Measurements from ENCODE around the gene RBM23. TPM values are rescaled to one million over a fixed set of nuclear protein-coding genes. Genes with fewer than 3 reads are reported as not detected.
A peak's percentile ranks its signal among the peaks of the same experiment; 100 is the strongest.

Gene RBM23
- polyA plus RNA-seq, 2 of the 4 experiments (the other 2 are of a cell fraction): 65.8 to 68.0 TPM

- ATAC-seq (no peak), DNase-seq (ENCODE audit: low read depth in 1 of 2, low spot score in 1 of 2) (peak in 1 of 2 experiments; percentile 27), FAIRE-seq (no peak)
- WGBS (ENCODE audit: missing lambda C conversion rate): 70% methylated on average over 6 of the region's 6 CpGs
- H3K4me2 ChIP-seq: no peak overlapping the region
- H3K4me3 ChIP-seq: no peak overlapping the region
- TF ChIP-seq PBX3 (IDR thresholded peaks at IDR 0.05) (no peak), RAD21 (conservative IDR thresholded peaks at IDR 0.05 in 1 of 2, IDR thresholded peaks at IDR 0.05 in 1 of 2) (no peak), EHF (CRISPR knock-in tag; IDR thresholded peaks at IDR 0.05) (no peak), E2F6 (IDR thresholded peaks at IDR 0.05; ENCODE audit: borderline replicate concordance, low read depth) (no peak), ATOH8 (CRISPR knock-in tag; IDR thresholded peaks at IDR 0.05; ENCODE audit: low read depth) (no peak), CBX2 (IDR thresholded peaks at IDR 0.05; ENCODE audit: borderline replicate concordance, low read depth) (no peak), GATA3 (IDR thresholded peaks at IDR 0.05; ENCODE audit: borderline replicate concordance) (no peak), RARB (CRISPR knock-in tag; IDR thresholded peaks at IDR 0.05) (no peak), CHD2 (IDR thresholded peaks at IDR 0.05; ENCODE audit: low read length, partially characterized antibody) (no peak), NFE2L2 (conservative IDR thresholded peaks at IDR 0.05; ENCODE audit: low read length) (no peak), PHF8 (IDR thresholded peaks at IDR 0.05; ENCODE audit: borderline replicate concordance, low read depth) (no peak), REST (IDR thresholded peaks at IDR 0.05) (no peak), POLR2A (IDR thresholded peaks at IDR 0.05; ENCODE audit: low read length) (no peak), HMGXB4 (CRISPR knock-in tag; IDR thresholded peaks at IDR 0.05; ENCODE audit: borderline replicate concordance) (no peak)
- peaks cover 8% of the 10 kb centered on the region; the same call in 2 of the 3 replicates for H3K4me1 ChIP-seq
- H3K9me3 ChIP-seq: no peaks in the 10 kb centered on the region
- POLR2A ChIA-PET: interaction anchor here (0.6 to 1.0 kb wide), 3 partner anchors 9 to 114 kb away, joined by 3 to 5 read pairs (median 3); partner anchors contain the start of gene LRP10
- no peak overlapping the region for H3K27ac ChIP-seq
- CTCF ChIA-PET: interaction anchor here (0.7 to 23.1 kb wide), 13 partner anchors 10 to 327 kb away, joined by 3 to 368 read pairs (median 5); partner anchors contain the start of genes CDH24, DAD1, LRP10 and PRMT5
Observed at GRCh38 chr14:22882529-22883172, 36.3 kb downstream of the RBM23 start.

GRCh38 chr14:22882064-22882463 lies 36.9 kb downstream of the RBM23 start:
- Histone ChIP-seq H3K4me1 (peaks cover 7% of the 10 kb centered on the region; the same call in 1 of the 3 replicates), H3K9me3 (no peaks in the 10 kb centered on the region), H3K4me3 (no peak overlapping the region), H3K4me2 (no peak overlapping the region), H3K27ac (no peak overlapping the region)
- DNase-seq (ENCODE audit: low read depth in 1 of 2, low spot score in 1 of 2): no peak
- no peak for FAIRE-seq
- CTCF ChIA-PET: interaction anchor here (0.7 to 23.1 kb wide), 10 partner anchors 9 to 326 kb away, joined by 3 to 368 read pairs (median 8); partner anchors contain the start of genes CDH24, LRP10 and PRMT5
- no peak for ATAC-seq
- WGBS (ENCODE audit: missing lambda C conversion rate): 67% methylated on average over 7 of the region's 7 CpGs
- POLR2A ChIA-PET: interaction anchor here (1.0 kb wide), 1 partner anchor 11 kb away, joined by 3 read pairs; the partner anchor contains the start of gene LRP10
- no peak for TF ChIP-seq SREBF2 (IDR thresholded peaks at IDR 0.05)
- no peak for TF ChIP-seq FOSB (CRISPR knock-in tag; IDR thresholded peaks at IDR 0.05)
- TF ChIP-seq RNF2 (IDR thresholded peaks at IDR 0.05; ENCODE audit: borderline replicate concordance, low read depth): no peak
- no peak for TF ChIP-seq EP300 (IDR thresholded peaks at IDR 0.05)
- no peak for TF ChIP-seq BCL3 (IDR thresholded peaks at IDR 0.05)
- TF ChIP-seq CBX8 (IDR thresholded peaks at IDR 0.05): no peak
- no peak for TF ChIP-seq HEYL (CRISPR knock-in tag; IDR thresholded peaks at IDR 0.05)
- no peak for TF ChIP-seq E2F6 (IDR thresholded peaks at IDR 0.05; ENCODE audit: borderline replicate concordance, low read depth)
